IPS-11a (cell line): Measurements from ENCODE around the gene SPAM1.
"Not testable (repeated sequence)": the region's sequence is repeated elsewhere in the genome, so short reads cannot be mapped to it uniquely, and the experiment has no call there.

Experiments used
- H3K4me3 ChIP-seq: one replicate; pipeline ENCODE4 v1.5.1; 2013; ENCODE audit warnings: low read depth, low read length, control low read depth

The SPAM1 gene, protein sequence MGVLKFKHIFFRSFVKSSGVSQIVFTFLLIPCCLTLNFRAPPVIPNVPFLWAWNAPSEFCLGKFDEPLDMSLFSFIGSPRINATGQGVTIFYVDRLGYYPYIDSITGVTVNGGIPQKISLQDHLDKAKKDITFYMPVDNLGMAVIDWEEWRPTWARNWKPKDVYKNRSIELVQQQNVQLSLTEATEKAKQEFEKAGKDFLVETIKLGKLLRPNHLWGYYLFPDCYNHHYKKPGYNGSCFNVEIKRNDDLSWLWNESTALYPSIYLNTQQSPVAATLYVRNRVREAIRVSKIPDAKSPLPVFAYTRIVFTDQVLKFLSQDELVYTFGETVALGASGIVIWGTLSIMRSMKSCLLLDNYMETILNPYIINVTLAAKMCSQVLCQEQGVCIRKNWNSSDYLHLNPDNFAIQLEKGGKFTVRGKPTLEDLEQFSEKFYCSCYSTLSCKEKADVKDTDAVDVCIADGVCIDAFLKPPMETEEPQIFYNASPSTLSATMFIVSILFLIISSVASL

DNA sequence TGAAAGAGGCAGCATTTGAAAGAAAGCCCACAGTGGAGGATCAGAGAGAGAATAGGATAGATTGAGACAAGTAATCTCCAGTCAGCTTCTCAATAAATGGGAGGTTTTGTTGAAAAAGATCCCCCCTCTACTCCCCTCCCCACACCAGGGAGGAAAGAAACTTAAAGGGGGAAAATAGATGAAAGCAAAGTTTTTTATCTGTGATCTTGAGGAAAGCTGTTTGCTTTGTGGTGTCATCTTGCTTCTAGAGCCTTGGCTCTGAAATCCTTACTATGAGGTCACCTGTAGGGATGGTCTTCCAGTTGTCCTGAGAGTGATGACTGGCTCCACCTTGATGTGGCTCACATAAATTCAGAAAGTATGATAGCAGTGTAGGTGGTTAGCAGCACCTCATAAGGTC lies at the start of gene SPAM1:
TSS of gene SPAM1 (plus strand) at position 301 of the 400 bp plus-strand sequence. CDS start 28,330 bp downstream, outside the sequence.
- H3K4me3 ChIP-seq: no peak within 1 kb of the TSS

DNA sequence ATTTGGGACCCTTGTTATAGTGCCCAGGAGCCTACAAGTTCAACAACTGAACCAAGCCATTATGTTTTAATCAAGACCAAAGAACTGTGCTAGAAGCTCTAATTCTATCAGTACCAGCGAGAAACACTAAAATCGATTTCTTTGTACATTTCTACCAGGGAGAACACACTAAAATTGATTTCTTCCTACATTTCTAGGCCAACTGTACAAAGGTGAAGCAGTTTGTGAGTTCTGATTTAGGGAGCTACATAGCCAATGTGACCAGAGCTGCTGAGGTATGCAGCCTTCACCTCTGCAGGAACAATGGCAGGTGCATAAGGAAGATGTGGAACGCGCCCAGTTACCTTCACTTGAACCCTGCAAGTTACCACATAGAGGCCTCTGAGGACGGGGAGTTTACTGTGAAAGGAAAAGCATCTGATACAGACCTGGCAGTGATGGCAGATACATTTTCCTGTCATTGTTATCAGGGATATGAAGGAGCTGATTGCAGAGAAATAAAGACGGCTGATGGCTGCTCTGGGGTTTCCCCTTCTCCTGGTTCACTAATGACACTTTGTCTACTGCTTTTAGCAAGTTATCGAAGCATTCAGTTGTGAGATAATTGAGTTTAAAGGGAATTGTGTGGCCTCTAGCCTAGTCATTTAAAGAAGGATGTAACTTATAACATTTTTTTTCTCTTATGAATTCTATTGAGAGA lies 48.3 kb upstream of the SPAM1 start:
- H3K4me3 ChIP-seq: no peak overlapping the region

DNA sequence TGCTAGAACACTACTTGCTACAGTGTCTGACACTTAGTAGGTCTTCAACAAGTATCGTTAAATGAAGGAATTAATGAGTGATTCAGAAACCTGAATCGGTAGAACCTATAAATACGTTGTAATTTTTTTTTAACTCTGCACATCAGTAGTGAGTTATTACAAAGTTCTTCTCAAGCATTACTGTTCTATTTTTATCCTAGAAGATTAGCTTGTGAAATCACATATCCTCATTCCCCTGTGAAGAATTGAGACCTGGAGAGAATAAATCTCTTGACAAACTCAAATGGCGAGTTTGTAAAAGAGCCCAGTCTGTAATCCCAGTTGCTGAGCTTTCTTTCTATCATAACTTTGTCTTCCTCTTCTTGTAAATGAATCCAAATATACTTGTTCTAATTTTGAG lies 45.4 kb upstream of the SPAM1 start:
- H3K4me3 ChIP-seq: no peak overlapping the region

DNA sequence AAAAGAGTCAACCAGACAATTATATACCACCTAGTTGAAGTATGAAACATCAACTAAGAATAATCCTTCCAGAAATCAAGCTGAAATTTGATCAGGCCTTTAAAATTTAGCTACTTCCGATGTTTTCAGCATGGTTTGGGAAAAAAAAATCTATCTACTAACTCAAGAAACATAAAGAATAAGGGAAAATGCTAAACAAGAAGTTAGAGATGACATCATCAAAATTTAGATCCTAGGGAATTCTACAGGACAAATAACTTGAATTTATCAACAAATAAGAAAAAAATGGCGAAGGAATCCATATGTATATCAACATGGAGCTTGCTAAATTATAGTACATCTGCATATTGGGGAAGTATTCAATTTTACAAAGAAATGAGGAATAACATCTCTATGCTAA lies 43.7 kb upstream of the SPAM1 start:
- H3K4me3 ChIP-seq: no peak overlapping the region

DNA sequence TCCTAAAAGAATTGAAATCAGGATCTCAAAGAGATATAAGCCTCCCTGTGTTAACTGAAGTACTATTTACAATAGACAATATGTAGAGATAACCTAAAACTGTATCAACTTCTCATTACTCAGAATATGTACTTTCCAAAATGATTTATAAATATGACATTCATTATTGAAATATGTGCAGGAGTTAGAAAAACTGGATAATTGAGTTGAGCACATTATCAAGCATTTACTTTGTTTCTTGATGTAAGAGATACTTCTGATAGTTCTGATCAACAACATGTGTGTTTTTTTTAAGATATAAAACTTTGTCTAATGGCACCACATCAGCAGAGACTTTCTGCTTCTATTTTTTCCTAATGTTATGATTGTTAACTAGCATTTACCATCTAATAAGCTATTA lies 41.9 kb upstream of the SPAM1 start:
- H3K4me3 ChIP-seq: no peak overlapping the region

DNA sequence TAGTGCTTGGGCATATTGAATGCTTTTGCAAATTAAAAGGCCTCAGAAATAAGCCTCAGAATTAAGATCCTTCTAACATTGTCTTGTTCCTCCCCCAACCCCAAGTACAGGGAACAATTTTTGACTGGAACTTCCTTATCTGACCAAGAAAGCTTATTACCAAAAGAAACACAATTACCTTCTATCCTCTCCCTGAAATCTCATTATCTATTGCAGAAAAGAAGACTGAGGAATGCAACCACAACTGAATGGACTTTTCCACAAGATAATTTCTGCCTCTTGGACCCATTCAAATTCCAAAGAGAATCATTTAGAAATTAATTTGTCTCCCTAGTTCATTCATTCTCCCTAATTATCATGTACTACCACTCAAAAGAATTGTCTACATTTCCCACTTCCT lies 36.8 kb upstream of the SPAM1 start:
- H3K4me3 ChIP-seq: no peak overlapping the region

DNA sequence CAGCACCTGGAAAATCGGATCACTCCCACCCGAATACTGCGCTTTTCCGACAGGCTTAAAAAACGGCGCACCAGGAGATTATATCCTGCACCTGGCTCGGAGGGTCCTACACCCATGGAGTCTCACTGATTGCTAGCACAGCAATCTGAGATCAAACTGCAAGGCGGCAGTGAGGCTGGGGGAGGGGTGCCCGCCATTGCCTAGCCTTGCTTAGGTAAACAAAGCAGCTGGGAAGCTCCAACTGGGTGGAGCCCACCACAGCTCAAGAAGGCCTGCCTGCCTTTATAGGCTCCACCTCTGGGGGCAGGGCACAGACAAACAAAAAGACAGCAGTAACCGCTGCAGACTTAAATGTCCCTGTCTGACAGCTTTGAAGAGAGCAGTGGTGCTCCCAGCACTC lies 30.3 kb upstream of the SPAM1 start:
- not testable (repeated sequence) for H3K4me3 ChIP-seq

DNA sequence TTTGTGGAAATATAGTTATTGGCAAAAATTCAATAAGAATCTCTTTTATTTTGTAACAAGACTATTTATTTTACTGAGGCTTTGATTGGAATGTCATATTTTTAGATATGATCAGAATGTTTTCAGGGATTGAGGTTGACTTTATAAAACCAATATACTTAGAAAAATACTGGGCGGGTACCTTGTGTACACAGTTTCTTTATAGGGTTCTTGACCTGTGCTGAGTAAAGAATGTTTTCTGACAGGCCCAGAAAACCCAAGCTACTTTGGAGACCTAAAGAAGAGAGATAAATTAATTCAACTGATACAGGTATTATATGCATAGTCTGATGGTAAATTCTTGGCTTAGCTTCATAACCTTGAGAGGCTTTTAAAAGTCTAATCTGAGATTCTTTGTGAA lies 23.9 kb upstream of the SPAM1 start:
- H3K4me3 ChIP-seq: no peak overlapping the region

DNA sequence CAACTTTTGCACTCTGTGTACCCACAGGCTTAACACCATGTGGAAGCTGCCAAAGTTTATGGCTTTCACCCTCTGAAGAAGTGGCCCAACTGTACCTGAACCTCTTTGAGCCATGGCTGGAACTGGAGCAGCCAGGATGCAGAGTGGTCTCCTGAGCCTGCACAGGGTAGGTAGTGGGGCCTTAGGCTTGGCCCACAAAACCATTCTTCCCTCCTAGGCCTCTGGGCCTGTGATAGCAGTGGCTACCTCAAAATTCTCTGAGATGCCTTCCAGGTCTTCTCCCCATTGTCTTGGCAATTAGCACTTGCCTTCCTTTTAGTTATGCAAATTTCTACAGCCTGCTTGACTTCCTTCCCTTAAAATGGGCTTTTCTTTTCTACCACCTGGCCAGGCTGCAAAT lies 19.3 kb upstream of the SPAM1 start:
- no peak overlapping the region for H3K4me3 ChIP-seq

DNA sequence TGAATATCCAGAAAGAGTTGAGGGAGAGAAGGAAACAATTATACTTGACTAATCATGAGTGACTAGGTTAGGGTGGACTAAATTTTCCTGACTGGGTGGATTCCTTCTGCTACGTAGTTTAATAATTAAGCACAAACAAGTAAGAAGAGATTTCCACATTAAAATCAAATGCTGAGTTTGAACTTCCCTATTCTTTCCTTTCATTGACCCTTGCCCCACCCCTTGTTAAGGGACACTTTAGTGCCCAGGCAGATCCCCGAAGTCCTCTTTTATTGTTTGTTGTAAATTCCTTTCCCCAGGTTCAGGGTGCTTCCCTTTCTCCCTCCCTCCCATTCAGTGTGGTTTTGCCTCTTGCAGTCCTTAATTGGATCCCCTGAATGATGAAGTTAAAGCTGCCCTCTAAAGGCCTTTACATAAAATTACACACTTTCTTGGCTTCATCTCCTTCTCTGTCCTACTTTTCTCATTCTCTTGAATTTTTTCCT lies 8.8 kb upstream of the SPAM1 start:
- H3K4me3 ChIP-seq: no peak overlapping the region

DNA sequence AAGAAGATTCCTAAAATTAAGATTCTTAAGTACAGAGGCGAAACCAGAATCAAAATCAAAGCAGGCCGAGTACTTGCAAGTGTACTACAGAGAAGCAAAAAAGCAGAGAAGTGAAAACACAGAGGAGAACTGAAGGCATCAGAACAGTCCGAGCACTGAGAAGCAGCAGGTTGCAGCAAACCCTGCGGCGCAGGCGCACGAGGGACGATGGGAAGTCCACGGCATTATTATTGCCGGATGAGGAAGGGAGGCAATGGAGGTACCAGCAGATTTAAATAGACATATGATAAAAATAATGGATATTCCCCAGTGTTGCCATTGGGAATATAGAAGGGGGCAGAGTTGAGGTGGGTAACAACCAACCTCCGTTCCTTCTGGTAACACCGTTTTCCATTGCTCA lies 7.2 kb upstream of the SPAM1 start:
- no peak overlapping the region for H3K4me3 ChIP-seq

DNA sequence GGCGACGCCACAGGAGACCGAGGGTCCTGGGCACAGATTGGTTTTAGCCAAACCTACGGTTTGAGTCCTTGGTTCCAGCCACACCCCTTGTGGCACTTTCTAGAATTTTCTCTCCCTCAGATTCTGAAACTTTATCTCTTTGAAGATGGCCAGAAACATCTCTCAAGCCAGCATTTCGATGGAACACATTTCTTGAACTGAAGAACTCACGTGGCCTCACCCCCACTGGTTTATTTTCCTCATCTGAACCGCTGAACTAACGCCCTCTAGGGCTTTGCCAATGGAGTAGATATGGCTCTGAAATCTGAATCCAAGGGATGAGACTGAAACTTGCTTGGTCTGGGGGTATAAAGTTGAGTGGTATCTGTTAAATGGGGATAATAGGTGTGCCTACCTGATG lies 6.7 kb upstream of the SPAM1 start:
- no peak overlapping the region for H3K4me3 ChIP-seq

DNA sequence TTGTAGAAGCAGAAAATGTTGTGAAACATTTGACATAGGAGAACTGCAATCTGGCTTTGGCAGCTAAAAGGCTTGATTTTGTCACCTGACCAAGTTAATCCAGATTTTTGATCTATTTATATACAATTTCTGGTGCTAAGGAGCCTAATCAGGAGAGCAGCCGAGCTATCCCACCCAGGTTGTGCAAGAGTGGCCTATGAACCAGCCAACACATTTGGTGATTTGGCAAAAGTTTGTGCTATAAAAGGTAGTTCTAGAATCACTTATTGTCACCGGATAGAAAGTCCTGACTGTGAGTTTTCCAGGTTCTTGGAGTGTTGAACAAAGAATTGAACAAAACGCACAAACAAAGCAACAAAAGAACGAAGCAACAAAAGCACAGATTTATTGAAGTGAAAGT lies 1.4 kb upstream of the SPAM1 start:
- H3K4me3 ChIP-seq: no peak overlapping the region

DNA sequence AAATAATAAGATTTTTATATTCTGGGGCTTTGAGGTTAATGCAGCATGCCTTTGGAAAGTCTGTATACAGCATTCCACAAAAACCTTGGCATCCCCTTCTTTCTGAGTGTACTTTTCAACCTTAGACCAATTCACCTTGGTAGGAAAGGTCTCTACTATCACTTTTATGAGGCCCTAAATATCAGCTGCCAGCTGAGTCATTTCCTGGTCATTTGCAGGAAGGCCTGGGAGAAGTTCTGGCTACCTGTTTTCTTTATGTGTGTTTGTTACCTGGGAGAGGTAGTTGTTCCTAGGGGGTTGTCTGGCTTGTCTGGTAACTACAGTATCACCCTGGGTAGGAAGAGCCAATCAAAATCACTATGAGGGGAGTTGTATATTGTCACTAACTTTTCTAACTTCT lies 4.1 kb downstream of the SPAM1 start:
- H3K4me3 ChIP-seq: no peak overlapping the region

DNA sequence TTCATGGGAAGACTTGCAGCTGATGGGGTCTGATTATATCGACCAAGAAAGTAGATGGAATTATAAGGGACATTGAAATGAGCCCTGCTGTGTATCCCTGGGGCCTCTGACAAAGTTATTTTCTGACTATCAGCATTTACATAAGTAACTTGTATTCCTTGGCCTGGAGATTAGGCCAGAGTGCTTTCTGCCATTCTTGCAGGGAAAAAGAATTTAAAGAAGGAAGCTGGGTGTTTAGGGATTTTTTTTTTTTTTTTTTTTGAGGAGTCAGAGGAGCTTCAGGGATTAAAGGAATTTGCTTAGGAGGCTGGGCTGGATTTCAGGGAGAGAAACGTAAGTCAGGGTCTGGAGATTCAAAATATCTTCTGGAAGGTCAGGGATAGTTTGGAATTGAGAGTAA lies 4.6 kb downstream of the SPAM1 start:
- no peak overlapping the region for H3K4me3 ChIP-seq

DNA sequence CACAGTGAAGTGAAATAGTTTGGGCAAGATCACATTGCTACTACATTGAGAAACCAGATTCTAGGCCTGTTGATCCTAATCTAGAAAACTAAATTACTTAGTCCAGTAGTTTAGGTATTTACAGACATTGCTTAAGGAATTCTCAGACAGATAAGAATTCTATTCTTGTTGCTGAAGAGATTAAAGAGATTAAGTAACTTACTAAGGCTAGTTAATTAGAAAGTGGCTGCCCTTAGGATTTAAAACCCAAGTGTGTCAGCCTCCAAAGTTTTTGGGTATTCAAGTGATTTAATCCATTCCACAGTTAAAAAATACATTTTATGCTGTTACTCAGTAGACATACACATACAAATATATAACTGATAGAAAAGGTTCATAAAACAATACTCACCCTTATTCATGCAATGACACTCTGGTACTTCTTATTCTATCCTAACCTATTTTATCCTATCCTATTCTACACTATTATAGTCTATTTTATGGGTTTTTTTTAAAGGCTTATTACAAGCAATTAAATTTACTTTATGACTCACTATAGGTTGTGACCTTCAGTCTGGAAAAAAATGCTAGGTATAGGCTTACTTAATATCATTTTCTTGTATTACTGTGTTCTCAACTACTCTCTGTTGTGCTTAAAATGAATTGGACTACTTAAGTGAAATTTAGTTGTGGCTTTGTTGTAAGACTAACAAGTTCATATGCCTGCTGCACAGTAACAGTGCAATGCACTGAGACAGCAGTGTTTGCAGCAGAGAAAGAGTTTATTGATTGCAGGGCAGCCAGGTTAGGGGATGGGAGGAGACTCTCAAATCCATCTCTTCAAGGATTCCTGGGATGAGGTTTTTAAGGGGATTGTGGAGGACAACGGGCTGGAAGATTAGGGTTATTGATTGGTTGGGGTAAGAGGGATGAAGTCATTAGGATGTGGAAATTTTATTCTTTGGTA lies 10.7 kb downstream of the SPAM1 start:
- no peak overlapping the region for H3K4me3 ChIP-seq

DNA sequence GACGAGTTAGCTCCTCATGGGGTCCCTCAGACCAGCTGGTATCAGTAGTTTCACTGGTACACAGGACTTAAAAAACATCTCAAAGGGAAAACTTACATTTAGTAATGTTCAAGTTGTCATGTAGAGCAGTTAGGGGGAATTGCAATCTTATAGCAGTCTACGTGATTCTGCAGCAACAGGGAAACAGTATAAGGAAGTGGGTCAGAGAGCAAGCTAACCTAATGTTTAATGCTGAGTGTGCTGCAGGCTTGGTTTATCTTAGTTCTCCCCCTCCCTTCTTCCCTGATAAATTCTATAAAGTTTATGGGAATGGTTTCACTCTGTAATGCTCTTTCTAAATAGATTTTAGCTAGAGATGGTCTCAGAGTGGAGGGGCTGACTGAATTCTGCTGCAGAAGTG lies 11.3 kb downstream of the SPAM1 start:
- no peak overlapping the region for H3K4me3 ChIP-seq

DNA sequence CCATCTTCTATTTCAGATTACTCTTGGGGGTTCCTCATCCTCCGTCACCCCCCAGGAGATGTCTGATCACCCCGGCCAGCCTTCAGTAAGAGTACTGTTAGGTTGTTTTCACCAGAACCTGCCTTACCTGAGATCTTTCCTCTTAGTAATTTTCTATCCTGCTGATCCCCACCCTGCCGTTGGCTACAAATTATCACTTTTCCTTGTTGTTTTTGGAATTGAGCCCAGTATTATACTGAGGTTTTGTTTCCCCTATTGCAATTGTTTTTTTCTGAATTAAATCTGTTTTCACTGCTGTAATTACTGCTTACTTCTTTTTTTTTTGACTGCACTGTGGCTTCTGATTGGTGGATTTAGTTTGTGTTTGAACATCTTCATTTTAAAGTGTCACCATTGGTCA lies 14.7 kb downstream of the SPAM1 start:
- no peak overlapping the region for H3K4me3 ChIP-seq

DNA sequence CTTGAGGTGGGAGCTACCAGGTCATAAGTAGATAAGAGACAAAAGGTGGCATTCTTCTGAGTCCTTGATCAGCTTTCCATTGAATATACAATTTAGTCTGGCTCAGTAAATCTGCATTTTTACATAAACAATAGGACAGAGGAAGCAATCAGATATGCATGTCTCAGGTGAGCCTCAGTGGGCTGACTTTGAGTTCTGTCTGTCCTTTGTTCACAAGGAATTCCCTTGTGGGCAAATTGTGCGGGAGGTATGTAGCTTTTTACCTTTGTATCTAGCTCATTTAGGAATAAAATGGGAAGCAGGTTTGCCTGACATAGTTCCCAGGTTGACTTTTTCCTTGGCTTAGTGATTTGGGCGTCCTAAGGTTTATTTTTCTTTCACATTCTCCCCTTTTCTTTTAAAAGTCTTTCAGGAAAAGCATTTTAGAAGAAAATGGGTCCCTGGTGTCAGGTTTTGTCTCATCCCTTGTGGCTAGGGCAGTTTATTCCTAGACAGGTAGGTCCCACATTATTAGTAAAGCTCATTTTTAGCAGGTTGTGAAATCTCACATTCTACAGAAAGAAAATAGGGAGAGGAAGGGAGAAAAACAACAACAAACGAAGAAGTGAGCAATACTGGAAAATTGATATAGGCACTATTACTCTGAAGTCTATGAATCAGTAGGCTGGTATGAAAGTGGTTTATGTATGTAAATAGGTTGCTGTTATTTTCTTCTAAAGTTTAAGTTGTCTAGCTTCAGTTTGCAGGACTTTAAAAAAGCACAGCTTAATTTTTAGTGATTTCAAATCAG lies 16.5 kb downstream of the SPAM1 start:
- H3K4me3 ChIP-seq: no peak overlapping the region

DNA sequence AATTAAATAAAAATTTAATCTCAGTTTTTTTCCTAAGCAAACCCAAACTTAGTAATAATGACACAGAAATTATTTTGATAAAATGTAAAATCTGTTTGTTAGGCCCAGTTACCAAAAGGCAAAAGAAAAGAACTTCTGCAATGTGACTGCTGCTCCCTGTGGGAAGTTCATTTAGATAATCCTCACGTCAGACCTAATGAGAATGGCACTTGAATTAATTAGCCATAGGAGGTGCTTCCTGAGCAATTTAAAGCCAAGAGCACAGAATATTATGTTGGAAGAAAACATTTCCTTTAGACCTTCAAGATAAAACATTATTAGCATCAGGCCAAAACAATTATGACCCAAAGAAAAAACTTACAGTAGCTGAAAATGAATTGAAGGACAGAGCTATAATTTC lies 19.4 kb downstream of the SPAM1 start:
- H3K4me3 ChIP-seq: no peak overlapping the region
